Activated CD8-positive, alpha-beta memory T cell treated with anti-CD3 and anti-CD28 coated beads for 1 hour (primary cell): ENCODE results near the gene TMPRSS7.
"Not testable (repeated sequence)": the region's sequence is repeated elsewhere in the genome, so short reads cannot be mapped to it uniquely, and the experiment has no call there.

ENCODE experiments used
- DNase-seq, 2 donors: peaks; one replicate each; pipeline ENCODE4 v3.0.0-alpha.2; 2020; ENCODE audit warnings: low read depth in 1 of 2; ENCODE audit errors: extremely low read depth in 1 of 2

Gene TMPRSS7

GRCh38 chr3:112011376-112011940 is 23.1 kb upstream of the TMPRSS7 start:
- no peak for DNase-seq

- no peak for DNase-seq
Measured at GRCh38 chr3:112012205-112012992, 22.1 kb upstream of the TMPRSS7 start.

- peak in 1 of 2 donors; percentile 10 for DNase-seq
Measured at GRCh38 chr3:112013058-112013783, 21.3 kb upstream of the TMPRSS7 start.

- DNase-seq = no peak
Measured at GRCh38 chr3:112013784-112014143, 20.8 kb upstream of the TMPRSS7 start.

GRCh38 chr3:112017091-112017490 is 17.4 kb upstream of the TMPRSS7 start:
- no peak for DNase-seq

- DNase-seq = no peak
Measured at GRCh38 chr3:112018712-112019111, 15.8 kb upstream of the TMPRSS7 start.

- DNase-seq = no peak
Measured at GRCh38 chr3:112019716-112020115, 14.8 kb upstream of the TMPRSS7 start.

- DNase-seq = no peak
Measured at GRCh38 chr3:112020674-112021085, 13.9 kb upstream of the TMPRSS7 start.

- no peak for DNase-seq
Measured at GRCh38 chr3:112027142-112027541, 7.4 kb upstream of the TMPRSS7 start.

- DNase-seq = no peak
Measured at GRCh38 chr3:112027826-112028225, 6.7 kb upstream of the TMPRSS7 start.

- DNase-seq = no peak
Measured at GRCh38 chr3:112030901-112031300, 3.6 kb upstream of the TMPRSS7 start.

GRCh38 chr3:112032098-112032731 is 2.3 kb upstream of the TMPRSS7 start:
- DNase-seq = no peak

GRCh38 chr3:112035241-112035640 is 705 bp downstream of the TMPRSS7 start:
- no peak for DNase-seq

GRCh38 chr3:112037194-112037593 is 2.7 kb downstream of the TMPRSS7 start:
- not testable (repeated sequence) for DNase-seq

- no peak for DNase-seq
Measured at GRCh38 chr3:112038863-112039262, 4.3 kb downstream of the TMPRSS7 start.

- DNase-seq = no peak
Measured at GRCh38 chr3:112041321-112041720, 6.8 kb downstream of the TMPRSS7 start.

- DNase-seq = no peak
Measured at GRCh38 chr3:112042842-112043280, 8.3 kb downstream of the TMPRSS7 start.

- peak in 1 of 2 donors; percentile 14 for DNase-seq
Measured at GRCh38 chr3:112043621-112044201, 9.2 kb downstream of the TMPRSS7 start.

GRCh38 chr3:112046599-112046998 is 12.1 kb downstream of the TMPRSS7 start:
- DNase-seq = no peak

GRCh38 chr3:112047264-112047663 is 12.7 kb downstream of the TMPRSS7 start:
- DNase-seq = no peak

GRCh38 chr3:112048911-112049310 is 14.4 kb downstream of the TMPRSS7 start:
- DNase-seq = no peak
